Erythroblast (primary cell): Measurements from ENCODE around the gene ST6GALNAC2.
"Not testable (repeated sequence)": the region's sequence is repeated elsewhere in the genome, so short reads cannot be mapped to it uniquely, and the experiment has no call there.

Source experiments
- DNase-seq, 2 experiments: peaks; one replicate each; lab custom pipeline; 2025; lab: John Stamatoyannopoulos, UW
- GATA1 ChIP-seq: IDR thresholded peaks from 2 replicates; pipeline ENCODE4 v1.6.1; 2011; ENCODE audit warnings: low read depth, mild to moderate bottlenecking, control low read depth, low read length, moderate library complexity
- POLR2A ChIP-seq: IDR thresholded peaks from 2 replicates; pipeline ENCODE4 v1.6.1; 2011; ENCODE audit warnings: mild to moderate bottlenecking, low read length

ST6GALNAC2 gene

DNA sequence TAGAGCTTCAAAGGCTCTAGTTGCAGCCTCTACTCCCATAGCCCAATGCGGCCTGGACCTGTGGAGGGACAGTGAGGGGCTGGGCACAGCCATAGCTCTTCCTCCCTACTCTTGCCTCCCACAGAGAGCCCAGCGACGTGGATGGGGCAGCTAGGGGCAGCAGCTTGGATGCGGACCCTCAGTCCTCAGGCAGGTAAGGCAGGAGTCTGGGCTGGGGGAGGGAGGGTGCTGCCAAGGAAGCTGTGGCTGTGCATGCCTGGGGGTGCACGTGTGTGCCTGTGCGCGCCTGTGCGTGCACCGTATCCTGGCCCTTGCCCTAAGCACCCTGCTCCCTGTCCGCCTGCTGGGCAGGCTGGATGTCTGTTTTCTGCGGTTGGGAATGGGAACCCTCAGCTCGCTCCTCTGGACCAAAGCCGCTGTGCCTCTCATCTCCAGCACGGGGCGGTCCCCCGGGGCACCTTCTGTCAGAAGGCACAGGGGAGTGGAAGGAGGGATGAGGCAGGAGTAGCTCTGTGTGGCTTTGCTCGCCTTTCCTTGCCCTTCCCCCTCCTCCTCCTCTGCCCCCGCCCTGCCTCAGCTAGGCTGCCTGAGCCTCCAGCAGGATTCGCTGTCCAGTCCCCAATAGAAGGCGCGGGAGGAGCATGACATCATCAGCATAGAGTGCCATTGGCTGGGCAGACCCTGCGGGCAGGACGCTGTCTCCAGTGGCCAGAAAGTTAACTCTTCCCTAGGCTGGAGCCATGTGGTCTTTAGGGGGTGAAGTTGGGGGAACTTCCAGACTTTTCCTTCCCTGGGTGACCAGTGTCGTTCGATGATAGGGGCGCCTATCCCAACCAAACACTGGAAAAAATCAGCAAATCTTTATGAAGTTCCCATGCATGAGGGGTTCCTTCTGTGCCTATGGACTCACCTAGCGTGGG, 45.0 kb downstream of the ST6GALNAC2 start:
- no peak for TF ChIP-seq GATA1
- no peak for TF ChIP-seq POLR2A
- peak; percentile 69 to 74 for DNase-seq

- no peak for TF ChIP-seq GATA1
- no peak for TF ChIP-seq POLR2A
- no peak for DNase-seq
Observed at GRCh38 chr17:76539631-76540271, 45.9 kb downstream of the ST6GALNAC2 start, which contains the start of gene PRCD. PRCD (plus strand) TSS chr17:76540044; CDS start chr17:76540142, 98 bp downstream.

DNA sequence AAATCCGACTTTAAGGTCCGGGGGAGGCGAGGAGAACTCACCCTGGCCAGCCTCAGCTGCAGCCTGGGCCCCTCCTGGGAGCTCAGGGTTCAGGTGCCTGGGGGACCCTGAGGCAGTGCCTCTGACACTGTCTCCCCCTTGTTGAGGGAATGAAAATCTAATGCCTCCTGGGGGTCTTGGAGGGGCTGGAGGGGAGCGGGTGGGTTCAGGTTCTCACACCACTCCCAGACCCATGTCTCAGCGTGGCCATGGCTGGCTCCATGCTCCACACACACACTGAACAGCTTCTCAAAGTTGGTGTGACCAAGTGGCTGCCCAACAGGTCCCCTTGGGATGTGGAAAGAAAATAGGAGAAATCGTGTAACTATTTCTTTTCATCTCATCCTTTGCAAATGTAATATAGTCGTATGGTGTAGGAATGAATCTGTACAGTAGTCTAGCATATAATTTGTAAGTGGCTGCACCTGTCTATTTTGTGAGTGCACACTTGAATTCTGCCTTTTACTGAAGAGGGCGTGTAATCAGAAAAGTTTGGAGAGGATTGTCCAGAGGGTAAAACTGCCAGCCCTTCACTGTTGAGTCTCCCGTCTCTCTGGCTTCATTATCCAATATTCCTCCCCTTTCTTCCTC, 46.6 kb downstream of the ST6GALNAC2 start:
- DNase-seq = no peak
- TF ChIP-seq GATA1 = no peak
- no peak for TF ChIP-seq POLR2A

DNA sequence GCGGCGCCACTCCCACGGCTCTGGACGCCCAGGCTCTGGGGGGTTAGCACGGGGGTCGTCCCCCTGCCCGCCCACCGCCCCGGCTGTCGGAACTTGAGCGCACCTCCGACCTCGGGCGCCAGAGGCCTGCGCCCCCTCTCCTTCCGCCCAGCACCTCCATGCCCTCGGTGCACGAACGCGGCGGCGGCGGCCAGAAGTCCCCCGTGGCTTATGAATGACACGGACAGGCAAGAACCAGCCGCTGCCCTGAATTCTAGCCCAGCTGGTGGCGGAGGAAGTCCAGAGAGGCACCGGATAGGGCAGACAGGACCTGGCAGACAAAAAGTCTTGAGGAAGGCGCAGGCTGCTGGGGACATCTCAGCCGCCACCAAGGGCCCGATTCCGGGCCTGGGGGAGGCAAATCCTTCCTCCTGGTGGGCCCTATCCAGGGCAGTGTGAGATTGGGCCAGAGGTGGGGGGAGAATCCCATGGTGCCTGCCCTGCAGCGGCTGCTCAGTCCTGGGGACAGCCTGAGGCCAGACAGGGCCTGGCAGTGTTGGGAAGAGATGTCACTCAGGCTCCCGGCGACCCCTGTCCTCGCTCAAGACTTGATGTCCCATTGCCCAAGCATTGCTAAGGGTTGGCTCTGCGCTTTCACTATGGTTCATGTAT, 47.3 kb downstream of the ST6GALNAC2 start:
- TF ChIP-seq POLR2A (no peak), GATA1 (no peak)
- no peak for DNase-seq

DNA sequence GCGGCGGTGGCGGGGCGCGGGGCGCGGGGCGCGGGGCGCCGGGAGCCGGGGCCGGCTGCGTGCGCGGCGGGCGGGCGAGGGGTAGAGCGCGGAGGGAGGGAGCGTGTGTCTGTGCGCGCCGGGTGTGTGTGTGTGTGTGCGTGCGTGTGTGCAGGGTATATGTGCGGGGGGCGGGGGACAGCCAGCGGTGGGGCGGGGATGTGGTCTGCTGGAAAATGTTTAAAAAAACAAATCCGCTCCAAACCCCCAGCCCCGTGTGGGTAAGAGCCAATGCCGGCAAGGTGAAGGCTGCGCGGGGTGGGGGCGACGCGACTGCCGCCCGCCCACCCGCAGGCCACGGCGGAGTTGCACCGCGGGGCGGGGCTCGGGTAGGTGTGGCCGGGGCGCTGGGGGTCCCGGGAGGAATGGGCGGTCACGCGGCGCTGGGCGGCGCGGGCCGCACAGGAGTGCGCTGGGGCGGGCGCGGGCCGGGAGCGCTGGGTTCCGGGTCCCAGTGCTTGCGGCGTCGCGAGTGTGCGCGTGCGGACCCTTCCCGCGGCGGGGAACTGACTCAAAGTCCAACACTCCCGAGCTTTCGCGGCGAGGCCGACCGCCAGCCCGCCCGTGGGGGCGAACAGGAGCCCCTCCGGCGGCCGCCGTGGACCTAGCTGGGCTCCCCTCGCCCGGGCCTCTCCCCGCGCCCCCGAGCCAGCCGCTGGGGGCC, 47.9 kb downstream of the ST6GALNAC2 start, which contains the start of gene CYGB:
TSS of gene CYGB (minus strand) at position 132 of the 703 bp plus-strand sequence. CDS start 167 bp downstream, outside the sequence.
- TF ChIP-seq GATA1 (no peak), POLR2A (no peak)
- DNase-seq = no peak

- DNase-seq = no peak
- TF ChIP-seq POLR2A (no peak), GATA1 (no peak)
Observed at GRCh38 chr17:76537288-76537577, 48.4 kb downstream of the ST6GALNAC2 start.

DNA sequence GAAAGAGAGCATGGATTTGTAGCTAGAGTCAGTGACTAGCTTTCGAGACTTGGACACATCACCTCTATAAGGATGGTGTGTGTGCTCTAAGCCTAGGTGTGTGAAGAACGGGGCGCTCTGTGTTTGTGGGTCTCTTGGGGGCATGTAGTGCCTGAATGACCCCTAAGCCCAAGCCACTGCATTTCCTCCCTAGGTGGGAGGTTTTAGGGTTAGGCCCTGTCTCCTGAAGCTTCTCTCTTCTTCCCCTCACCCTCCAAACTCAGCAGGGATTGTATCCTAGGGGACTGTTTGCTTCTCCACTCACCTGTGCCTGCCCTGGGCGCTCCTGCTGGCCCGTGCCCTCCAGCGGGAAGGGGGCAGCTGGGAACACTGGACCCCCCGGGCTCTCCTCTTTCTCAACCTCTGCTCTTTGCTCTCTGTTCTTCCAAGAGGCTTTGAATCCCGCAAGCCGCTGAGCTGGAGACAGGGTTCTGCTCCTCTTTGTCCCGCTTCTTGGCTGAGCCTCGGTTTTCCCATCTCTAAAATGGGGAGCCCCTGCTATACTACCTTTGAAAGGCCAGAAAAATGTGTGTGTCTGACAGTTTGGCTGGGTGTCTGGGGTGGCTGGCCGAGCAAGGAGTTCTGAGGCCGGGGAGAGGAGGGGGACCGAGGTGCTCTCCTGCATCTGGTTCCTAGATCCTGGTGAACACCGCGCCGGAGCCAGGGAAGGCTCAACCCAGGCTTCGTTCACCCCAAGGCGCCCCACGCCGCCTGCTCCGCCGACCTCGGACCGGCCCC, 49.0 kb downstream of the ST6GALNAC2 start:
- TF ChIP-seq GATA1 = no peak
- no peak for TF ChIP-seq POLR2A
- no peak for DNase-seq

GRCh38 chr17:76535788-76536510, 49.7 kb downstream of the ST6GALNAC2 start:
- TF ChIP-seq GATA1 (no peak), POLR2A (no peak)
- DNase-seq = no peak

DNA sequence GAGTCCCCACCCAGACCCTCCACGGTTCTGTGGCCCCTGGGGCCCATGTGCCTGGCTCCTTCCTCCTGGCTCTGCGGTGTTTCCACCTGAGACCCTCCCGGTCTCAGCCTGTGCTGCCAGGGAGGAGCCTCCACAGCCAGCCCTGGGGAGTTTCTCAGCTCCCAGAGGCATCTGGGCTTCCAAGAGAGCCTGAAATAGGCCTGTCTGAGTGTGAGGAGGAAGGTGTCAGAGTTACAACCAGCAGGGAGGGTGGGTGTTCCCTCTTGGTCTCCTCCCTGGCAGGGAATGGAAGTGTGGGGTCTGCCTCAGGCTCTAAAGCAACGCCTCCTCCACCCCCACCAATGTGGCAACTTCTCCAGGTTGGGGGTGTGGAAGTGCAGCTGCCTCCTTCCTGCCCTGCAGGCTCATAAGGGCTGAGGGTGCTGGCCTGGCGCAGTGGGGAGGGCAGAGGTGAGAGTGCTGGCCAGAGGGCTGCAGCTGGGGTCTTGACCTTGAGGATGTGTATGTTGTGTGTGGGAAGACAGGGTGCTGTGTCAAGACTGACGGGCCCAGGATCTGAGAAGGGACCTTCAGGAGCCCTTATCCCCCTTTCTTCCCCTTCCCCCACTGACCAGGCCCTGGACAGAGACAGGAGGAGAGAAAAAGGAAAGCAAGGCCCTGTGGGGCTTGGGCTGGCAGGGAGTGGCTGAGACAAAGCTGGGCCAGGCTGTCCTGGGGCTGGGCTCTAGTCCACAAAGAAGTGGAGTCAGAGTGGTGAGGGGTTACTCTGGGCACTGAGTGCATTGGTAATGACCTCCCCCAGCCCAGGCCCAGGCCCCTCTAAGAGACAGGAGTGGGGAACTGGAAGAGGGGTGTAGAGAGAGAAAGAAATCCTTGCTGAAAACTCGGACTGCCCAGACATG, 50.6 kb downstream of the ST6GALNAC2 start:
- DNase-seq = no peak
- TF ChIP-seq GATA1 = no peak
- TF ChIP-seq POLR2A = no peak

GRCh38 chr17:76533640-76534359, 51.9 kb downstream of the ST6GALNAC2 start:
- DNase-seq = not testable (repeated sequence)
